Parathyroid adenoma (tissue), 2 donors: ENCODE results near the gene PRKD1.

Experiments
- H2AFZ ChIP-seq: fragments of 300-600 bp; sonication (generic); one replicate; pipeline ENCODE4 v1.7.0; 2017; ENCODE audit warnings: antibody characterized with exemption, mild to moderate bottlenecking
- H3K27ac ChIP-seq: fragments of 300-600 bp; sonication (generic); one replicate; pipeline ENCODE4 v1.7.0; 2017
- H3K27me3 ChIP-seq: fragments of 300-600 bp; sonication (generic); one replicate; pipeline ENCODE4 v1.7.0; 2017; ENCODE audit warnings: low read length; ENCODE audit not compliant: control insufficient read depth, insufficient read depth
- H3K36me3 ChIP-seq: fragments of 300-600 bp; sonication (generic); one replicate; pipeline ENCODE4 v1.7.0; 2017; ENCODE audit warnings: low read length; ENCODE audit not compliant: control insufficient read depth, insufficient read depth
- H3K4me1 ChIP-seq: fragments of 300-600 bp; sonication (generic); one replicate; pipeline ENCODE4 v1.7.0; 2017; ENCODE audit warnings: control low read depth
- H3K4me2 ChIP-seq: fragments of 300-600 bp; sonication (generic); one replicate; pipeline ENCODE4 v1.7.0; 2017; ENCODE audit warnings: low read length
- H3K4me3 ChIP-seq: fragments of 300-600 bp; sonication (generic); one replicate; pipeline ENCODE4 v1.7.0; 2017; ENCODE audit warnings: low read depth, low read length
- H3K79me2 ChIP-seq: fragments of 300-600 bp; sonication (generic); one replicate; pipeline ENCODE4 v1.7.0; 2017; ENCODE audit warnings: control low read depth
- H3K9ac ChIP-seq: fragments of 300-600 bp; sonication (generic); one replicate; pipeline ENCODE4 v1.7.0; 2017; ENCODE audit warnings: mild to moderate bottlenecking
- H3K9me3 ChIP-seq: fragments of 300-600 bp; sonication (generic); one replicate; pipeline ENCODE4 v1.7.0; 2017; ENCODE audit warnings: low read length; ENCODE audit not compliant: control insufficient read depth
- TF ChIP-seq, protein P1 (sequence below): fragments of 300-600 bp; sonication (generic); IDR thresholded peaks from one replicate; pipeline ENCODE4 v1.7.0; 2017; ENCODE audit warnings: antibody characterized with exemption, mild to moderate bottlenecking
- donor health status: primary hyperparathyroidism.

The PRKD1 gene

GRCh38 chr14:29717901-29718300, 209.7 kb downstream of the PRKD1 start:
- Histone ChIP-seq H3K36me3 (no peaks in the 10 kb centered on the region), H3K79me2 (no peaks in the 10 kb centered on the region), H2AFZ (no peak overlapping the region), H3K27ac (no peak overlapping the region), H3K4me3 (no peak overlapping the region), H3K27me3 (no peaks in the 10 kb centered on the region), H3K9ac (no peak overlapping the region), H3K4me1 (no peaks in the 10 kb centered on the region), H3K4me2 (no peak overlapping the region), H3K9me3 (no peaks in the 10 kb centered on the region)
- TF ChIP-seq, protein P1, sequence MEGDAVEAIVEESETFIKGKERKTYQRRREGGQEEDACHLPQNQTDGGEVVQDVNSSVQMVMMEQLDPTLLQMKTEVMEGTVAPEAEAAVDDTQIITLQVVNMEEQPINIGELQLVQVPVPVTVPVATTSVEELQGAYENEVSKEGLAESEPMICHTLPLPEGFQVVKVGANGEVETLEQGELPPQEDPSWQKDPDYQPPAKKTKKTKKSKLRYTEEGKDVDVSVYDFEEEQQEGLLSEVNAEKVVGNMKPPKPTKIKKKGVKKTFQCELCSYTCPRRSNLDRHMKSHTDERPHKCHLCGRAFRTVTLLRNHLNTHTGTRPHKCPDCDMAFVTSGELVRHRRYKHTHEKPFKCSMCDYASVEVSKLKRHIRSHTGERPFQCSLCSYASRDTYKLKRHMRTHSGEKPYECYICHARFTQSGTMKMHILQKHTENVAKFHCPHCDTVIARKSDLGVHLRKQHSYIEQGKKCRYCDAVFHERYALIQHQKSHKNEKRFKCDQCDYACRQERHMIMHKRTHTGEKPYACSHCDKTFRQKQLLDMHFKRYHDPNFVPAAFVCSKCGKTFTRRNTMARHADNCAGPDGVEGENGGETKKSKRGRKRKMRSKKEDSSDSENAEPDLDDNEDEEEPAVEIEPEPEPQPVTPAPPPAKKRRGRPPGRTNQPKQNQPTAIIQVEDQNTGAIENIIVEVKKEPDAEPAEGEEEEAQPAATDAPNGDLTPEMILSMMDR = no peak

DNA sequence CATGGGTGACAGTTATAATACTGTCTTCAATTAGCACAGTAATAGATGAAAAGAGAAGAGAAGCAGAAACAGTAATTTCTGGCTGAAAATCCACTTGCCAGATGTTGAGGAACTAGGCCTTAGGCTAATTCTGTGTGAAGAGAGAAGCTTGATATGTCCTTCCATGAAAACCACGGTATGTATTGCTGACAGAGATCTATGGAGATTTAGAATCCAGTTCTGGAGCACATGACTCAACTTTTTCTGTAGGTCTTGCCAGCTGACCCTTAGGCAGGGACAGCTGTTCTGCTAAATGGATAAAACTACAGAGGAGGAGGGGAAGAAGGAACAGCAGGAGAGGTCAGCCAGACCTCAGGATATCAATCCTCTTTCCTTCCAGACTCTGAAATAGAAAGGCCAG, 211.5 kb downstream of the PRKD1 start:
- H3K4me3 ChIP-seq = no peak overlapping the region
- H3K27ac ChIP-seq = no peak overlapping the region
- H3K9ac ChIP-seq = no peak overlapping the region
- H3K79me2 ChIP-seq = no peaks in the 10 kb centered on the region
- no peaks in the 10 kb centered on the region for H3K4me1 ChIP-seq
- no peaks in the 10 kb centered on the region for H3K9me3 ChIP-seq
- H2AFZ ChIP-seq = no peak overlapping the region
- H3K27me3 ChIP-seq = no peaks in the 10 kb centered on the region
- H3K36me3 ChIP-seq = no peaks in the 10 kb centered on the region
- TF ChIP-seq, protein P1 = no peak
- H3K4me2 ChIP-seq = no peak overlapping the region

GRCh38 chr14:29712601-29713000, 215.0 kb downstream of the PRKD1 start:
- Histone ChIP-seq H3K4me3 (no peak overlapping the region), H2AFZ (no peak overlapping the region), H3K79me2 (no peaks in the 10 kb centered on the region), H3K9me3 (no peaks in the 10 kb centered on the region), H3K4me2 (no peak overlapping the region), H3K9ac (no peak overlapping the region), H3K36me3 (no peaks in the 10 kb centered on the region), H3K27ac (no peak overlapping the region), H3K4me1 (peaks cover 8% of the 10 kb centered on the region), H3K27me3 (no peaks in the 10 kb centered on the region)
- TF ChIP-seq, protein P1 = no peak

GRCh38 chr14:29710015-29710414, 217.6 kb downstream of the PRKD1 start:
- TF ChIP-seq, protein P1 = peak; percentile 32
- no peak overlapping the region for H3K9ac ChIP-seq
- no peaks in the 10 kb centered on the region for H3K27me3 ChIP-seq
- no peak overlapping the region for H3K4me2 ChIP-seq
- no peak overlapping the region for H3K27ac ChIP-seq
- H2AFZ ChIP-seq = no peak overlapping the region
- H3K4me1 ChIP-seq = peaks cover 8% of the 10 kb centered on the region
- H3K36me3 ChIP-seq = no peaks in the 10 kb centered on the region
- H3K79me2 ChIP-seq = no peaks in the 10 kb centered on the region
- H3K9me3 ChIP-seq = no peaks in the 10 kb centered on the region
- H3K4me3 ChIP-seq = no peak overlapping the region

- Histone ChIP-seq H3K36me3 (no peaks in the 10 kb centered on the region), H3K4me1 (peaks cover 8% of the 10 kb centered on the region), H3K4me2 (no peak overlapping the region), H3K27ac (no peak overlapping the region), H3K9ac (no peak overlapping the region), H3K27me3 (no peaks in the 10 kb centered on the region), H3K4me3 (no peak overlapping the region), H3K9me3 (no peaks in the 10 kb centered on the region), H2AFZ (no peak overlapping the region), H3K79me2 (peaks cover 1% of the 10 kb centered on the region)
- TF ChIP-seq, protein P1 = no peak
Measured at GRCh38 chr14:29709490-29709889, 218.2 kb downstream of the PRKD1 start.
